Esophagus mucosa (tissue), 1 donor: ENCODE measurements around the gene ZNF723. TPM values are rescaled to one million over a fixed set of nuclear protein-coding genes. Genes with fewer than 3 reads are reported as not detected.
"Not testable (repeated sequence)": the region's sequence is repeated elsewhere in the genome, so short reads cannot be mapped to it uniquely, and the experiment has no call there.

ENCODE experiments used
- ATAC-seq: fragments of 200-7000 bp; cut with Tn5 transposase; one replicate; pipeline ENCODE4 v1.9.1; 2020
- total RNA-seq: library from RNA; stranded (reverse); gene quantifications from one replicate; pipeline ENCODE4 v1.2.4, GENCODE V29; 2023
- donor health status: DM: yes; HTN: yes; CAD: no.

The ZNF723 gene
- not detected for total RNA-seq

DNA sequence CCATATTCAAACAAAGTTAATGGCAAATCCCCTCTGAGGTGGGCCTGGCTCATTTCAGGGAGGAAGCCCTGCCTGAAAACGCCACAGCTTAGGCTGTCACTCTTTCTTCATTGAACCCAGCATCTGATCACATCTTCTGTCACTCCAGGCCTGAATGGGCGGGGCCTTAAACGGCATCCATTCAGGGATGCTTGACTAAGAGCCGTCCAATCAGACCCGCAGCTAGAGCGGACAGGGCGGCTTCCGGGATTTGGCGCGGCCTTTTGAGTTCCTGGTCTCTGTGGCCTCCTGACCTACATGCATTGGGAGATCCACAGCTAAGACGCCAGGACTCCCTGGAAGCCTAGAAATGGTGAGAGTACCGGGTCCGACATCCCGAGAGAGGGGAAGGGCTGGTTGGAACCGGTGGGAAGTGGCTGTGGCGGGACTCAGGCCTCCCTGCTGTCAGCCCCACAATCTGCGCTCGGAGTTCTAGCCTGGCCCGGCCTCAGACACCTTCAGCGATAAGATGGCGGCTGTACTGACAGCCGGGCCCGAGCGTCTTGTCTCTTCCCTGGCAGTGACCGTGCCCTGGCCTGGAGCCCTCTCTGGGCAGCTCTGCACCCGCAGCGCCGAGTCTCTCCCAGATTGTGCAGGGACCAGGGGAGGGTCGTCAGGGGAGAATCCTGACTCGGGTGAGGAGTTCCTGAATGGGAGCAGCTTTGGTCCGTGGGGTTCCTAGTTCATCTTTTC is at the start of gene ZNF723:
TSS of gene ZNF723 (plus strand) at position 261 of the 732 bp plus-strand sequence. CDS start at position 350, 89 bp downstream.
- no peak for ATAC-seq

DNA sequence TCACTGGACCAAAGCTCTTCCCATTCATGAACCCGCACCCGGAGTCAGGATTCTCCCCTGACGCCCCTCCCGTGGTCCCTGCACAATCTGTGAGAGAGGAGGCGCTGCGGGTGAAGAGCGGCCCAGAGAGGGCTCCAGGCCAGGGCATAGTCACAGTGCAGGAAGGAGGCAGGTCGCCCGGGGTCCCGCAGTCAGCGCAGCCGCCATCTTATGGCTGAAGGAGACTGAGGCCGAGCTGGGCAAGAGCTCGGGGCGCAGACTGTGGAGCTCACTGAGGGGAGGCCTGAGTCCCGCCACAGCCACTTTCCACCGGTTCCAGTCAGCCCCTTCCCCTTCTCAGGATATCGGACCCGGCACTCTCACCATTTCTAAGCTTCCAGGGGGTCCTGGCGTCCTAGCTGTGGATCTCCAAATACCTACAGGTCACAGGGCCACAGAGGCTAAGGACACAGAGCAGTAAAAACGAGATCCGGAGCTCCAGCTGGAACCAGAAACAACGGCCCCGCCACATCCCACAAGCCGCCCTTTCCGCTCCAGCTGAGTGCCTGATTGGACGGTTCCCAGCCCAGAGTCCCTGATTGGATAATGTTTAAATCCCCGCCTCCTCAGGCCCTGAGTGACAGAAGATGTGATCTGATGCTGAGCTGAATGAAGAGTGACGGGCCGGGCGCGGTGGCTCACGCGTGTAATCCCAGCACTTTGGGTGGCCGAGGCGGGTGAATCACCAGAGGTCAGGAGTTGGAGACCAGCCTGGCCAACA is 48.3 kb upstream of the ZNF723 start, which contains the start of gene ZNF99:
TSS of gene ZNF99 (minus strand) at position 501 of the 760 bp plus-strand sequence. CDS start at position 366, 135 bp downstream.
- ATAC-seq, result peak; percentile 36

DNA sequence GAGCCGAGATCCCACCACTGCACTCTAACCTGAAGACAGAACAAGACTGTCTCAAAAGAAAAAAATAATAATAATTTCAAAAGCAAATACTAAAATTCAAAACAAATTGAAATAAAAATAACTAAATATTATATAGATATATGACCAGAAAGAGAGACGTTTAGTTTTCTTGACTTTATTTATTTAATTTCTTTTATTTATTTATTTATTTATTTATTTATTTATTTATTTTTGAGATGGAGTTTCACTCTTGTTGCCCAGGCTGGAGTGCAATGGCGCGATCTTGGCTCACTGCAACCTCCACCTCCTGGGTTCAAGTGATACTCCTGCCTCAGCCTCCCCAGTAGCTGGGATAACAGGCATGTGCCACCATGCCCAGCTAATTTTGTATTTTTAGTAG is 39.2 kb upstream of the ZNF723 start:
- ATAC-seq, result not testable (repeated sequence)

DNA sequence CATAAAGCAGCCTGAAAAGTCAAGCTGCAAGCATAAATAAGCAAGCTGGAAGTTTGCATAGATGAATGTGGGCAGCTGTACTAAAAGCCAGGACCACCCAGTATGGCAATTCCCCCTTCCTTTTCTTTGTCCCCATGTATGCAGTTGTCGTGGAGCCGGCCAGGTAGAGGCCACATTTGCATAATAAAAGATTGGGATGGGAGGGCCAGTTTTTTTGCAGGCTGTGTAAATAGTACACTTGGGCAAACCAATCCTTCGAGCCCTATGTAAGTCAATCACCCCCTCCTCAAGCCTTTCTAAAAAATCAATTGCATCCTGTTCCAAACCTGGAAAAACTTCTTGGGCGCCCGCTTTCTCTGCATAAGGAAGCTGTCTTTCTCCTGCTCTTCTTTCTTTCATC is 35.1 kb upstream of the ZNF723 start:
- ATAC-seq, result no peak

DNA sequence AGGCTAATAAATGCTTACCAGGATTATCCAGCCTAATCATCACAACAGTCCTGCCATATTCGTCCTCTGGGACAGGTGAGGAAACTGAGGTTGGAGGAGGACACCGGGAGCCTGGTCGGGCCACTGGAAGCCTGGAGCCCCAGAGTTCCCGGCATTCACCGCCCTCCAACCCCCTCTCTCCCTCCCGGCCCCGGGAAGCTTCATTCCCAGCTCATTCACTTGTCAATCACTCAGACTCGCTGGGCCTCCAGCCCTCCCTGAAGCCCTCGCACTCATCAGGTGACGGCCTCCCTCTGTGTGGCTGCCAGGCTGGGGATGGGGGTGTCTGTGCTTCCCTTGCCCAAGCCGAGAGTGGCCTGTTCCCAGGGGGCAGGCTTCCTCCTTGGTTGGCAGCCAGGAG is 25.7 kb upstream of the ZNF723 start:
- no peak for ATAC-seq

DNA sequence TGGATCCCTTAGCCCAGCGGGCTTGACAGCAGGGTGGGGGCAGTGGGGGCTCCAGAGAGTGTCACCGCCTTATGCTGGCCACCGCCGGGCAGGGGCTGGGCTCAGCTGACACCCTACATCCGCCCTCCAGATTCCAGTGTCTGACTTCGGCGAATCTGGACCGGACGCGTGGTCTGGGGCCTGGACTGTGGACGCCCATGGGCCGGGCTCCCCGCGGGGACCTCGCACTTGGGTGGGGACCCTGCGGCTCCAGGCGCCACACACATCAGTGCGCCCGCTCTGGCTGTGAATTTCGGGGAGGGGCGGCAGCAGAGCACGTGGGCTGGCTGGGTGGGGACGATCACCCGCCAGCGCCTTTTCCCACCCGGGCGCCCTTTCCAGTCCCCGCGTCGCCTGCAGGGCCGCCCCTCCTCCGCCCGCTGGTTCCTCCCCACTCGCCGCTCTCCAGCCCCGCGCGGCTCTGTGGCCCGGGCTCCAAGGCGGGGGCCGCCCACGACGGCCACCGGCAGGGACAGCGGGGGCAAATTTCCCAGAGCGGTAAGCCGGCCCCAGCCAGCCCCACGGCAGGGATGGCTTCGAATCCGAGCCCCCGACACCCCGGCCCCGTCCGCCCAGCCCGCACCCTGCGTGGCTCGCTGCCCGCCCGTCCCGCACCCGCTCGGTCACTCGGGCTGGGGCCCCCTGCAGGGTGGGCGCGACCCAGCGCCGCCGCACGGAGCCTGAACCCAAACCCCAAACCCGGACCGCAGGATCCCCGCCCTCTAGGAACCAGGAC is 24.8 kb upstream of the ZNF723 start:
- no peak for ATAC-seq

DNA sequence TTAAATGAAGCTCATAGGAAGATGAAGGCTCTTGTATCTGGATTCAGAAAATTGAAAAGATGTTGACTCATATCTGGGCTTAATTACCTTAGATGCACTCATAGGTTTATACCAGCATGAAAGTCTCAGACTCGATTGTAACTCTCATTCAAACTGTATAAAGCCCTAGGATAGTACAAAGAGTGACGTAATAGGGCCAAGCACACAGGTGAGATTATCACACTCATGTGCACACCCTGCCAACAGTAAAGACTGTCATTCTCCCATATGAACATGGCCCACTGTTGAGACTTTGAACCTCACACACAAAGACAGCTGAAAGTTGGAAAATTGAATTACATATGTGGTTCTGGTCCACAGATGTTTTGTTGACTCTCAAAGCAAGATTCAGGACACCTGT is 18.0 kb upstream of the ZNF723 start:
- no peak for ATAC-seq

DNA sequence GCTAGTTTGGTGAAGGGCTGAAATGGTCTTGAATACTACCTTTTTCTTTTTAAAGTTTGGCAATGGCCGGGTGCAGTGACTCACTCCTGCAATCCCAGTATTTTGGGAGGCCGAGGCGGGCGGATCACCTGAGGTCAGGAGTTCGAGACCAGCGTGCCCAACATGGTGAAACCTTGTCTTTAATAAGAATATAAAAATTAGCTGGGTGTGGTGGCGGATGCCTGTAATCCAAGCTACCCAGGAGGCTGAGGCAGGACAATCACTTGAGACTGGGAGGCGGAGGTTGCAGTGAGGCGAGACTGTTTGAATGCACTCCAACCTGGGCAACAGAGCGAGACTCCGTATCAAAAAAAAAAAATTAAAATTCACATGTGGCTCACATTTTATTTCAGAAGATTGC is 880 bp upstream of the ZNF723 start:
- ATAC-seq, result no peak

DNA sequence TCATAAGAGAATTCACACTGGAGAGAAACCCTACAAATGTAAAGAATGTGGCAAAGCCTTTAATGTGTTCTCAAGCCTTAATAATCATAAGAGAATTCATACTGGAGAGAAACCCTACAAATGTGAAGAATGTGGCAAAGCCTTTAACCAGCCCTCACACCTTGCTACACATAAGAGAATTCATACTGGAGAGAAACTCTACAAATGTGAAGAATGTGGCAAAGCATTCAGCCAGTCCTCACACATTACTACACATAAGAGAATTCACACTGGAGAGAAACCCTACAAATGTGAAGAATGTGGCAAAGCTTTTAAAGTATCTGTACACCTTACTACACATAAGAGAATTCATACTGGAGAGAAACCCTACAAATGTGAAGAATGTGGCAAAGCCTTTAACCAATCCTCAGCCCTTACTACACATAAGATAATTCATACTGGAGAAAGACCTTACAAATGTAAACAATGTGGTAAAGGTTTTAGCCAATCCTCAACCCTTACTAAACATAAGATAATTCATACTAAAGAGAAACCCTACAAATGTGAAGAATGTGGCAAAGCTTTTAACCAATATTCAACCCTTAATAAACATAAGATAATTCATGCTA is 25.7 kb downstream of the ZNF723 start:
- not testable (repeated sequence) for ATAC-seq

DNA sequence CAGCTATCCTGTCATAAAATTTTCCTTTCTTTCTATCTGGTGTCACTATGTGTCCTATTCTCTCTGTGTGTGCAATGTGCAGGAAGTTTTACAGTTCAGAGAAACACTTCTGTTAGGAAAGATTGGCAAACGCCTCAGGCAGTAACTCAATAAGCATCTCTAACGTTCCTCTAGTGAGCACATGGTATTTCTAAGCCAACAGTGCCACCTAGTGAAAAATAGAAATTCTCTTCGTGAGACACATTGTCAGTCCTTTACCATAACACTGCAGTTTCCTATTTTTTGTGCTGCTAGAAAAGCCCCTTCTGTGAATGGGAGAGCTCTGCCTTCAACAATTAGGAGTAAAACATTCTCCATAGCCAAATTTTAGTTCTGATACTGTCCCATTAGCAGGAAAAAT is 50.7 kb downstream of the ZNF723 start:
- ATAC-seq, result no peak

DNA sequence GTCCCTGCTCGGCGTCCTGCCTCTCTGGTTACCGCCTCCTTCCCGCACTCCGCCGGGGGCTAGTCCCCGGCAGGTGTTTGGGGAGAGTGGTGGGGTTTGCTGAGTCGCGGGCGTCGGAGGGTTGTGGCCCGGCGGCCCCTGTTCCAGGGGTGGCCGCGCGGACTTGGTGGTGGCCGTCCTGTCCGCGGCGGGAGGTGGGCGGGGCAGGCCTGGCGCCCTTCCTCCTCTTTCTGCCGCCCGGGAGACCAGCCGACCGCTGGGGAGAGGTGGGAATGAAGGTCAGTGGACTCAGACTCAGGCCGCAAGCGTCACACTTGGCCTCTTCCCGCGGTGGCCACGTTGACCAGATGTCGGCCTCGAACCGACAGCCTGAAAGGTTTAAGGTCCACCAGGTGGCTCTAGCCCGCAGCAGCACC is 61.8 kb downstream of the ZNF723 start:
- ATAC-seq, result no peak

DNA sequence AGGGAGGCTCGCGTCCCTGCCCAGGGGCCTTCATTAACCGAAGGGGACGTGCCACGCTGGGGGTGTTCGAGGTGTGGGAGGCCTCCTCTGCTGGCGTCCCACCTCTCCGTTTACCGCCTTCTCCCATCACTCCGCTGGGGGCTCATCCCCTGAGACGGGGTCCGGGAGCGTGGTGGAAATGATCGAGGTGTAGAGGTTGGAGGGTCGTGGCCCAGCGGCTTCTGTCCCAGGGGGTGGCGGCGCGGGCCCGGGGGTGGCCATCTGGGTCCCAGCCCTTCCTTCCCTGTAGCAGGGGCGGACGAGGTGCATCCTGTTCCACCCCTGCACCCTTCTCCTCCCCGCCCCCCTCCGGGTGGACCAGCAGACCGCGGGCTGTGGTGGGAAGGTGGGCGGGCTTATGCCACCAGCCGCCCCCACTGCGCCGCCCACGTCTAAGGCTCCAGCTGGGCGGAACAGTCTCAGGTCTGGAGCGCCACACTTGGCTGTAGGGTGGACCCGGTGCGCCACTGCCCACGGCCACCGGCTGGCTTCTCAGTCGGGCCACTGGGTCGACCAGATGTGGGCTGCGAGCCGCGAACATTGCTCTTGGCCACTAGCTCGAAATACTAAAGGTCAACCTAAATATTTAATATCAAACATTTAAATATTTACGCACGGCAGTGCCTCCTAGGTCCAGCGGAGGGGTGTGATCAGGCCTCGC is 69.5 kb downstream of the ZNF723 start:
- ATAC-seq, result no peak

Other genes starting within 250 kb of the ZNF723 start
- gene ZNF492, start 198.0 kb upstream of the ZNF723 start, total RNA-seq, result 0.24 TPM
- not detected for gene ZNF99, start 48.1 kb upstream of the ZNF723 start, total RNA-seq
- not detected for gene ZNF728, start 170.9 kb downstream of the ZNF723 start, total RNA-seq